GM12865 (cell line): ENCODE results near the gene DMAC2.

Experiments used
- DNase-seq: peaks from one replicate; pipeline ENCODE4 v3.0.0; 2010; ENCODE audit warnings: low read depth
- H3K4me3 ChIP-seq: 2 replicates; pipeline ENCODE4 v1.5.1; 2011; ENCODE audit warnings: mild to moderate bottlenecking, low read depth, low read length, control low read depth
- TF ChIP-seq, protein P1 (sequence below): IDR thresholded peaks from 2 replicates; pipeline ENCODE4 v1.5.1; 2011; ENCODE audit warnings: low read length, control low read depth, low read depth, inconsistent platforms; ENCODE audit not compliant: insufficient read depth; ENCODE audit errors: missing control alignments

DMAC2 gene

GRCh38 chr19:41431426-41432386 lies 8.0 kb downstream of the DMAC2 start:
- no peak overlapping the region for H3K4me3 ChIP-seq
- TF ChIP-seq, protein P1, sequence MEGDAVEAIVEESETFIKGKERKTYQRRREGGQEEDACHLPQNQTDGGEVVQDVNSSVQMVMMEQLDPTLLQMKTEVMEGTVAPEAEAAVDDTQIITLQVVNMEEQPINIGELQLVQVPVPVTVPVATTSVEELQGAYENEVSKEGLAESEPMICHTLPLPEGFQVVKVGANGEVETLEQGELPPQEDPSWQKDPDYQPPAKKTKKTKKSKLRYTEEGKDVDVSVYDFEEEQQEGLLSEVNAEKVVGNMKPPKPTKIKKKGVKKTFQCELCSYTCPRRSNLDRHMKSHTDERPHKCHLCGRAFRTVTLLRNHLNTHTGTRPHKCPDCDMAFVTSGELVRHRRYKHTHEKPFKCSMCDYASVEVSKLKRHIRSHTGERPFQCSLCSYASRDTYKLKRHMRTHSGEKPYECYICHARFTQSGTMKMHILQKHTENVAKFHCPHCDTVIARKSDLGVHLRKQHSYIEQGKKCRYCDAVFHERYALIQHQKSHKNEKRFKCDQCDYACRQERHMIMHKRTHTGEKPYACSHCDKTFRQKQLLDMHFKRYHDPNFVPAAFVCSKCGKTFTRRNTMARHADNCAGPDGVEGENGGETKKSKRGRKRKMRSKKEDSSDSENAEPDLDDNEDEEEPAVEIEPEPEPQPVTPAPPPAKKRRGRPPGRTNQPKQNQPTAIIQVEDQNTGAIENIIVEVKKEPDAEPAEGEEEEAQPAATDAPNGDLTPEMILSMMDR: peak; percentile 26
- peak; percentile 30 for DNase-seq

GRCh38 chr19:41430922-41431321 lies 8.8 kb downstream of the DMAC2 start:
- no peak overlapping the region for H3K4me3 ChIP-seq
- no peak for DNase-seq
- TF ChIP-seq, protein P1: no peak

DNA sequence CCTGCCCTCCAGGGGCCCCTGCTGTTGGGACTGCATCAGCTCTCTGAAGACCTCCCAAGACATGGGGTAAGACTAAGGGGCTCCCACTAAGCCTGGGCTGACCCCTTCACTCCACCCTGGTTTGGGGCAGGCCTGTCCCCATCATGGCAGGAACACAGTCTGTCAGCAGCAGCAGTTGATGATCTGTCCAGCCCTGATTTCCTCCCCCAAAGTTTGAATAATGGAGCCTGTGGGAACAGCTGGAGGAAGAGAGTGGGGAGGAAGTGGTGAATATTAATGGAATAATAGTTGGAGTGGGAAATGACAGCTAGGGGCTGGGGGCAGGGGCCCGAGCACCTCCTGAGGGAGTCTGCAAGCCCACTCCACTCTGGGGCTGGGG lies 11.2 kb downstream of the DMAC2 start:
- TF ChIP-seq, protein P1: no peak
- no peak overlapping the region for H3K4me3 ChIP-seq

DNA sequence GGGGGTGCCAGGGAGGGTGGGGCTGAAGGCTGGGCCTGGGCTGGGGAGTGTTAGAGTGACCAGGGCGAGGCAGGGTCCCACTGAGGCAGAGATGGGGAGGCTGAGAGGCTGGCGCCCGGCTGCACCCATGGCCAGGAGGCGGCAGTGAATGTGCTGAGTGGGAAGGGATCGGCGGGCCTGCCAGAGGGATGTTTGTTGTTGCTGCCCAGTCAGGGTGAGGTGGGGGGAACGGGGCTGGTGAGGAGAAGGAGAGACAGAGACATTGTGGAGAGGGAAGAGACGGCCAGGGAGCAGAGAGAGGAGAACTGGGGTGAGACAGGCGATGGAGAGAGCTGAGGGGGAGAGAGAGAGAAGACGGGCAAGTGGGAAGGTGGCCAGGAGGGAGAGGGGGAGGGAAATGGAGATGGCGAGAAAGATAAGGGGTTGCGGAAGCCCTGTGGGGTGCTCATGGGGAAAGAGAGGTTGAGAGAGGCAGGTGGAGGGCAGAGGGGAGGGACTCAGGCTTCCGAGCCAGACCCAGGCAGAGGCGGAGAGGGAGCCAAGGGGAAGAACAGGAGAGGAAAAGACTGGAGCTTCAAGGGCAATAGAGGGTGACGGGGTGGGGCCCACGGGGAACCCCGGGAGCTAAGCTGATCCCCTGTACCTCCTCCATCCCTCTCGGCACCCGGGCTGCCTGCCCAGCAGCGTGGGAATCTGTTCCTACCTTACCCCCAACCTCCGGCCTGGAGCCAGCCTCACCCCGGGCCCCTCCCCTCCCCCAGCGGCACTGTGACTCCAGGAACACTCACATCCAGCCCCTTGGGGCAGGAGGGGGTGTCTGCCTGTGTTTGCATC lies 11.8 kb downstream of the DMAC2 start:
- TF ChIP-seq, protein P1: no peak
- H3K4me3 ChIP-seq: no peak overlapping the region
- DNase-seq: no peak

More for the DNA sequence above, 11.2 kb downstream of the DMAC2 start:
- no peak for DNase-seq

GRCh38 chr19:41426952-41427646 lies 12.6 kb downstream of the DMAC2 start, which contains the start of gene B3GNT8:
Gene B3GNT8, minus strand, starts transcription at chr19:41427374. Its CDS starts 596 bp downstream, at chr19:41426778.
- TF ChIP-seq, protein P1: no peak
- H3K4me3 ChIP-seq: no peak within 1 kb of the TSS
- no peak for DNase-seq

- TF ChIP-seq, protein P1: no peak
- no peak for DNase-seq
- H3K4me3 ChIP-seq: no peak overlapping the region
These were observed 13.4 kb downstream of the DMAC2 start for GRCh38 chr19:41426116-41426841.
